Suprapubic skin (tissue), 3 donors: ENCODE results near the gene ALAS1.

Experiments
- POLR2A ChIP-seq, 2 donors: fragments of 450-650 bp; IDR thresholded peaks; one replicate each; pipeline ENCODE4 v1.6.1; 2017; ENCODE audit warnings: antibody characterized with exemption in 2 of 2, mild to moderate bottlenecking in 2 of 2, moderate library complexity in 2 of 2
- TF ChIP-seq, protein P1 (sequence below), 2 donors: fragments of 200-600 bp in 1 of 2; fragments of 450-650 bp in 1 of 2; sonication (generic) in 1 of 2; IDR thresholded peaks; one replicate each; pipeline ENCODE4 v1.5.1; 2016 to 2019; ENCODE audit warnings: antibody characterized with exemption in 2 of 2, mild to moderate bottlenecking in 1 of 2, moderate library complexity in 1 of 2

DNA sequence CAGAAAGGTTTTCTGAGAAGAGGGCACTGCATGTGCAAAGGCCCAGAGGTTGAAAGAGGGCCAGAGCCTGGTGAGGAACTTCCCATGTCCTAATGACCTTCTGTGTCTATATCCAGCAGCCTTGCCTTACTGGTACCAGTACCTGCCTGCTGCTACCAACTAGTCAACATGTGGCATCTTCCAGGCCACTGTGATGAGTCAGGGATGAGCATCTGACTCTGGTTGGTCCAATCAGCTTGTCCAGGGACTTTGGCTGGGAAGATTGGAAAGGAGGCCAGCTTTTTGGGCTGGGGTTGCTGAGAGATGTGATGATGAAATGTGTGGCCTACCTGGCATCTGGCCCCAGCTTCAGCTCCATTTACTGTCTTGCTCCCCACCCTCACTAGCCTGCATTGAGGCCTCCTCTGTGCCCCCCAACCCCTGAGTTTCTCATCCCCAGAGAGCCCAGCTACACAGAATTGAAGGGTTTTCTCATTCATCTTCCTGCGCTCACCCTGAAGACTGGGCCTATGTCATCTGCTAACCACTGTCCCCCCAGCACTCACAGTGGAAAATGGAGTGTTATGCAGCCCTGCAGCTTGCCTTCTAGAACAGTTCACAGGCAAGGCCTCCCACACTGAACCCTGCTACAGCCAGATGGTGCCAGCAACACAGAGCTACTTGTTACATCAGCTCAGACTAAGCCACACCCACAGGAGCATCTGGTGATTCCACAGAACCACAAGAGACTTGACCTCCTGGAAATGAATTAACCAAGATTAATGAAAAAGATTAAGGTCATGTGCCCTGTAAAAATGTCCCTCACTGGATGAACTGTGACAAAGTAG is 42.3 kb downstream of the ALAS1 start:
- TF ChIP-seq POLR2A (IDR thresholded peaks at IDR 0.05): no peak
- TF ChIP-seq, protein P1, sequence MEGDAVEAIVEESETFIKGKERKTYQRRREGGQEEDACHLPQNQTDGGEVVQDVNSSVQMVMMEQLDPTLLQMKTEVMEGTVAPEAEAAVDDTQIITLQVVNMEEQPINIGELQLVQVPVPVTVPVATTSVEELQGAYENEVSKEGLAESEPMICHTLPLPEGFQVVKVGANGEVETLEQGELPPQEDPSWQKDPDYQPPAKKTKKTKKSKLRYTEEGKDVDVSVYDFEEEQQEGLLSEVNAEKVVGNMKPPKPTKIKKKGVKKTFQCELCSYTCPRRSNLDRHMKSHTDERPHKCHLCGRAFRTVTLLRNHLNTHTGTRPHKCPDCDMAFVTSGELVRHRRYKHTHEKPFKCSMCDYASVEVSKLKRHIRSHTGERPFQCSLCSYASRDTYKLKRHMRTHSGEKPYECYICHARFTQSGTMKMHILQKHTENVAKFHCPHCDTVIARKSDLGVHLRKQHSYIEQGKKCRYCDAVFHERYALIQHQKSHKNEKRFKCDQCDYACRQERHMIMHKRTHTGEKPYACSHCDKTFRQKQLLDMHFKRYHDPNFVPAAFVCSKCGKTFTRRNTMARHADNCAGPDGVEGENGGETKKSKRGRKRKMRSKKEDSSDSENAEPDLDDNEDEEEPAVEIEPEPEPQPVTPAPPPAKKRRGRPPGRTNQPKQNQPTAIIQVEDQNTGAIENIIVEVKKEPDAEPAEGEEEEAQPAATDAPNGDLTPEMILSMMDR (IDR thresholded peaks at IDR 0.05): no peak
